ENCODE results near the gene BTLA. TPM values are rescaled to one million over a fixed set of nuclear protein-coding genes. Genes with fewer than 3 reads are reported as not detected.

Gene BTLA
- total RNA-seq, 1 experiment from 2014 or later, result not detected

DNA sequence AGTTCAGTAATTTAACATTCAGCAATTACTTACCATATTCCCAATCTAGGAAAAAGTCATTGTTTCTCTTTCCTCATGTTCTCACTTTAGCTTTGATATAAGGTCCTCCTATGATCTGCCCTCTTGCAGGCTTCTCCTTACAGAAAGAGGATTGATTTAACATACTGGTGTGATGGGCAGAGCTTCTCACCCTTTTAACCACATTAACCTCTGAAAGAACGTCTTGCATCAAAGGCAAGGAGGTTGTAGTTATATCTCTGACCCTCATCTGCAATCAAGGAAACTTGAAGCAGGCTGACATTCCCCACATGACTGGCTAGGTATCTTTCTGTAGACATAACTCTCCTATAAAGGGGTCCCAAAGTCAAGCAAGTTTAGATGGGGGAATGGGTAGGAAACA, 39.5 kb downstream of the BTLA start:
- intact Hi-C loops (cut with micrococcal nuclease), result no loop called here

DNA sequence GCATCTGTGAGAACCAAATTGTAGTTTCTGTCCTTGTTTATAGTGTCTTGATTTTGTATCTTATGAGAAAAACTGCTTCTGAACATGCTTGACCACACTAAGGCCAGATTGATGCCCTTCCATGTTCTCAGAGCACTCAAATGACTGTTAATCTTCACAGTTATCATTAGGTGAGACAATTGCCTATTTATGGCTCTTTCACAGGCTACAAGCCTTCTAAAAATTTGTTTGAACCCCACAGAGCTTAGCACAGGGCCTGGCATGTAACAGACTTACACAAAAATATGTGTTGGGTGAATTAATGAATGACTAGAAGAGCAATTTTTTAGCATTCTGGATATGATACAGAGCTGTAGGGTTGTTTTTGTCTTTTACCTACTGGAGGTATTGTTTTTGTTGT, 43.1 kb downstream of the BTLA start:
- TF ChIP-seq, protein P1, sequence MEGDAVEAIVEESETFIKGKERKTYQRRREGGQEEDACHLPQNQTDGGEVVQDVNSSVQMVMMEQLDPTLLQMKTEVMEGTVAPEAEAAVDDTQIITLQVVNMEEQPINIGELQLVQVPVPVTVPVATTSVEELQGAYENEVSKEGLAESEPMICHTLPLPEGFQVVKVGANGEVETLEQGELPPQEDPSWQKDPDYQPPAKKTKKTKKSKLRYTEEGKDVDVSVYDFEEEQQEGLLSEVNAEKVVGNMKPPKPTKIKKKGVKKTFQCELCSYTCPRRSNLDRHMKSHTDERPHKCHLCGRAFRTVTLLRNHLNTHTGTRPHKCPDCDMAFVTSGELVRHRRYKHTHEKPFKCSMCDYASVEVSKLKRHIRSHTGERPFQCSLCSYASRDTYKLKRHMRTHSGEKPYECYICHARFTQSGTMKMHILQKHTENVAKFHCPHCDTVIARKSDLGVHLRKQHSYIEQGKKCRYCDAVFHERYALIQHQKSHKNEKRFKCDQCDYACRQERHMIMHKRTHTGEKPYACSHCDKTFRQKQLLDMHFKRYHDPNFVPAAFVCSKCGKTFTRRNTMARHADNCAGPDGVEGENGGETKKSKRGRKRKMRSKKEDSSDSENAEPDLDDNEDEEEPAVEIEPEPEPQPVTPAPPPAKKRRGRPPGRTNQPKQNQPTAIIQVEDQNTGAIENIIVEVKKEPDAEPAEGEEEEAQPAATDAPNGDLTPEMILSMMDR (conservative IDR thresholded peaks at IDR 0.05; ENCODE audit: low read depth, low read length), result no peak
- TF ChIP-seq EZH2phosphoT487 (IDR thresholded peaks at IDR 0.05; ENCODE audit: borderline replicate concordance, low read length) (no peak), EZH2 (IDR thresholded peaks at IDR 0.05; ENCODE audit: low read length, unreplicated experiment) (no peak)
- Histone ChIP-seq H4K20me1 (ENCODE audit: low read length) (no peaks in the 10 kb centered on the region), H3K9ac (ENCODE audit: low read length) (no peak overlapping the region), H3K4me3 (ENCODE audit: low read length) (no peak overlapping the region), H3K4me1 (ENCODE audit: insufficient read depth, low read length) (peaks cover 6% of the 10 kb centered on the region; the same call in 1 of the 2 replicates), H3K27ac (ENCODE audit: low read length) (no peak overlapping the region), H3K79me2 (ENCODE audit: low read length) (no peaks in the 10 kb centered on the region), H3F3A (ENCODE audit: low read length, unreplicated experiment) (no peaks in the 10 kb centered on the region), H2AFZ (ENCODE audit: low read length) (no peak overlapping the region), H3K4me2 (ENCODE audit: low read length) (no peak overlapping the region), H3K36me3 (ENCODE audit: low read depth, low read length) (no peaks in the 10 kb centered on the region), H3K27me3 (ENCODE audit: low read length) (peaks cover 48% of the 10 kb centered on the region; the same call in 1 of the 2 replicates), H3K9me3 (ENCODE audit: low read length) (no peaks in the 10 kb centered on the region), H3K9me2 (replicated peaks; ENCODE audit: low read length) (no peaks in the 10 kb centered on the region)
- ChIA-PET POLR2A (ENCODE audit: unreplicated experiment) (no interaction called here), CTCF (no interaction called here)
- ATAC-seq, result no peak
- no TSS peak for BruUV-seq (replicated peaks)
- DNase-seq, result no peak
- intact Hi-C loops (cut with micrococcal nuclease), result no loop called here

More for the DNA sequence above, 39.5 kb downstream of the BTLA start:
- ChIA-PET POLR2A (ENCODE audit: unreplicated experiment) (no interaction called here), CTCF (no interaction called here)
- Histone ChIP-seq H3K27me3 (ENCODE audit: low read length) (peaks cover 32% of the 10 kb centered on the region; the same call in 1 of the 2 replicates), H3K9ac (ENCODE audit: low read length) (no peak overlapping the region), H3F3A (ENCODE audit: low read length, unreplicated experiment) (no peaks in the 10 kb centered on the region), H3K79me2 (ENCODE audit: low read length) (no peaks in the 10 kb centered on the region), H2AFZ (ENCODE audit: low read length) (no peak overlapping the region), H3K4me3 (ENCODE audit: low read length) (no peak overlapping the region), H3K4me2 (ENCODE audit: low read length) (no peak overlapping the region), H3K9me3 (ENCODE audit: low read length) (no peaks in the 10 kb centered on the region), H3K4me1 (ENCODE audit: insufficient read depth, low read length) (peaks cover 7% of the 10 kb centered on the region; the same call in 1 of the 2 replicates), H3K36me3 (ENCODE audit: low read depth, low read length) (no peaks in the 10 kb centered on the region), H3K27ac (ENCODE audit: low read length) (no peak overlapping the region), H4K20me1 (ENCODE audit: low read length) (no peaks in the 10 kb centered on the region), H3K9me2 (replicated peaks; ENCODE audit: low read length) (no peaks in the 10 kb centered on the region)
- DNase-seq, result no peak
- no peak for ATAC-seq
- BruUV-seq (replicated peaks), result no TSS peak
- TF ChIP-seq EZH2phosphoT487 (IDR thresholded peaks at IDR 0.05; ENCODE audit: borderline replicate concordance, low read length), result no peak
- TF ChIP-seq, protein P1 (conservative IDR thresholded peaks at IDR 0.05; ENCODE audit: low read depth, low read length), result no peak
- TF ChIP-seq EZH2 (IDR thresholded peaks at IDR 0.05; ENCODE audit: low read length, unreplicated experiment), result no peak

DNA sequence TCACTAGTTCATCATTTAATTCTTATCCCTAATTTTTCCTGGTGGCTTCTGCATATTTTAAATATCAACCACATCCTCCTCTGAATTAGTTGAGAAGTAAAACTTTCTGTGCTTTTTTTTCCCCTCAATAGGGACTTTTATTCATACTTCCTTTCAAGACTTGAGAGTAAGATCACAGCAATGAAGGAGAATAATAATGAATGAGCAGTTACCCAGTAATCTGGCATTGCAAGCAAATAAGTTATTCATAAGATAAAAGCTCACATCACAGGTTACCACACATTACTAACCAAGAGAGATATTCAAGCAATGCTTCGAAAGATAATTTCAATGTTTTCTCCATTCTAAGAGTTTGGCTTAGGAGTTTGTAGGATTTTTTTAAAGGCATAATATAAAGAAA, 50.3 kb downstream of the BTLA start:
- H3F3A ChIP-seq (ENCODE audit: low read length, unreplicated experiment), result no peaks in the 10 kb centered on the region
- no peaks in the 10 kb centered on the region for H3K36me3 ChIP-seq (ENCODE audit: low read depth, low read length)
- H3K4me3 ChIP-seq (ENCODE audit: low read length), result no peak overlapping the region
- no peaks in the 10 kb centered on the region for H3K9me3 ChIP-seq (ENCODE audit: low read length)
- no peak overlapping the region for H3K4me2 ChIP-seq (ENCODE audit: low read length)
- CTCF ChIA-PET, result no interaction called here
- intact Hi-C loops (cut with micrococcal nuclease), result no loop called here
- no peak for TF ChIP-seq EZH2 (IDR thresholded peaks at IDR 0.05; ENCODE audit: low read length, unreplicated experiment)
- TF ChIP-seq, protein P1 (conservative IDR thresholded peaks at IDR 0.05; ENCODE audit: low read depth, low read length), result no peak
- TF ChIP-seq EZH2phosphoT487 (IDR thresholded peaks at IDR 0.05; ENCODE audit: borderline replicate concordance, low read length), result no peak
- no peaks in the 10 kb centered on the region for H3K4me1 ChIP-seq (ENCODE audit: insufficient read depth, low read length)
- ATAC-seq (no peak), DNase-seq (no peak)
- POLR2A ChIA-PET (ENCODE audit: unreplicated experiment), result no interaction called here
- no peaks in the 10 kb centered on the region for H4K20me1 ChIP-seq (ENCODE audit: low read length)
- peaks cover 68% of the 10 kb centered on the region for H3K27me3 ChIP-seq (ENCODE audit: low read length)
- no peak overlapping the region for H3K27ac ChIP-seq (ENCODE audit: low read length)
- H3K9ac ChIP-seq (ENCODE audit: low read length), result no peak overlapping the region
- H2AFZ ChIP-seq (ENCODE audit: low read length), result no peak overlapping the region
- no peaks in the 10 kb centered on the region for H3K9me2 ChIP-seq (replicated peaks; ENCODE audit: low read length)
- no TSS peak for BruUV-seq (replicated peaks)
- no peaks in the 10 kb centered on the region for H3K79me2 ChIP-seq (ENCODE audit: low read length)

All from PC-3 (cell line).